Ishikawa (cell line): ENCODE results near the gene HCST.

Source experiments
- CEBPB ChIP-seq: IDR thresholded peaks from 2 replicates; pipeline ENCODE4 v1.6.1; 2012
- CREB1 ChIP-seq: IDR thresholded peaks from 2 replicates; pipeline ENCODE4 v1.6.1; 2012; ENCODE audit warnings: low read depth
- EGR1 ChIP-seq: IDR thresholded peaks from 2 replicates; pipeline ENCODE4 v1.6.1; 2012
- EP300 ChIP-seq: IDR thresholded peaks from 2 replicates; pipeline ENCODE4 v1.6.1; 2012; ENCODE audit warnings: borderline replicate concordance
- FOXM1 ChIP-seq: IDR thresholded peaks from 2 replicates; pipeline ENCODE4 v1.6.1; 2012; ENCODE audit warnings: low read depth, borderline replicate concordance
- MAX ChIP-seq: IDR thresholded peaks from 2 replicates; pipeline ENCODE4 v1.6.1; 2012
- NFIC ChIP-seq: IDR thresholded peaks from 2 replicates; pipeline ENCODE4 v1.6.1; 2012
- RAD21 ChIP-seq: IDR thresholded peaks from 2 replicates; pipeline ENCODE4 v1.6.1; 2012; ENCODE audit warnings: low read depth
- REST ChIP-seq: IDR thresholded peaks from 2 replicates; pipeline ENCODE4 v1.6.1; 2012; ENCODE audit warnings: low read depth, mild to moderate bottlenecking
- TAF1 ChIP-seq: IDR thresholded peaks from 2 replicates; pipeline ENCODE4 v1.6.1; 2012; ENCODE audit warnings: low read depth, mild to moderate bottlenecking
- TCF12 ChIP-seq: IDR thresholded peaks from 2 replicates; pipeline ENCODE4 v1.6.1; 2012; ENCODE audit warnings: low read depth
- TEAD4 ChIP-seq: IDR thresholded peaks from 2 replicates; pipeline ENCODE4 v1.6.1; 2012
- USF1 ChIP-seq: IDR thresholded peaks from 2 replicates; pipeline ENCODE4 v1.6.1; 2012
- YY1 ChIP-seq: IDR thresholded peaks from 2 replicates; pipeline ENCODE4 v1.6.1; 2012; ENCODE audit warnings: low read depth
- ZBTB7A ChIP-seq: IDR thresholded peaks from 2 replicates; pipeline ENCODE4 v1.6.1; 2012; ENCODE audit warnings: low read depth

Gene HCST

GRCh38 chr19:35932291-35932936 lies 30.1 kb downstream of the HCST start:
- TF ChIP-seq MAX, result no peak
- TF ChIP-seq EP300, result no peak
- no peak for TF ChIP-seq CREB1
- no peak for TF ChIP-seq NFIC
- no peak for TF ChIP-seq EGR1
- TF ChIP-seq YY1, result no peak

GRCh38 chr19:35935911-35936737 lies 33.8 kb downstream of the HCST start, which contains the start of gene LRFN3:
TSS of gene LRFN3 (plus strand) at chr19:35936374. CDS start at chr19:35939426, 3,052 bp downstream.
- no peak for TF ChIP-seq EGR1
- TF ChIP-seq MAX, result peak; percentile 90

GRCh38 chr19:35936738-35937268 lies 34.5 kb downstream of the HCST start:
- TF ChIP-seq MAX (no peak), TAF1 (no peak), REST (no peak), CEBPB (no peak), YY1 (no peak), TEAD4 (no peak), CREB1 (no peak), RAD21 (no peak), EP300 (no peak), NFIC (no peak), ZBTB7A (no peak), USF1 (no peak), FOXM1 (no peak), EGR1 (no peak), TCF12 (no peak)

GRCh38 chr19:35937345-35938281 lies 35.3 kb downstream of the HCST start:
- TF ChIP-seq MAX, result no peak
- TF ChIP-seq TCF12, result no peak
- no peak for TF ChIP-seq EGR1
- TF ChIP-seq YY1, result no peak
- no peak for TF ChIP-seq ZBTB7A
- no peak for TF ChIP-seq RAD21
- no peak for TF ChIP-seq FOXM1
- no peak for TF ChIP-seq NFIC
- no peak for TF ChIP-seq CREB1
- no peak for TF ChIP-seq EP300
- no peak for TF ChIP-seq TEAD4
- no peak for TF ChIP-seq TAF1
- TF ChIP-seq USF1, result no peak
- no peak for TF ChIP-seq CEBPB
- TF ChIP-seq REST, result no peak
